Stimulated activated CD8-positive, alpha-beta memory T cell treated with anti-CD3 and anti-CD28 coated beads, Interleukin-2, amount 100 ng/mL, for 48 hours (primary cell): ENCODE data around the gene NDFIP2.

Experiments
- DNase-seq, 2 donors: peaks; one replicate each; pipeline ENCODE4 v3.0.0-alpha.2; 2020; ENCODE audit warnings: low read depth in 2 of 2

NDFIP2 gene

DNA sequence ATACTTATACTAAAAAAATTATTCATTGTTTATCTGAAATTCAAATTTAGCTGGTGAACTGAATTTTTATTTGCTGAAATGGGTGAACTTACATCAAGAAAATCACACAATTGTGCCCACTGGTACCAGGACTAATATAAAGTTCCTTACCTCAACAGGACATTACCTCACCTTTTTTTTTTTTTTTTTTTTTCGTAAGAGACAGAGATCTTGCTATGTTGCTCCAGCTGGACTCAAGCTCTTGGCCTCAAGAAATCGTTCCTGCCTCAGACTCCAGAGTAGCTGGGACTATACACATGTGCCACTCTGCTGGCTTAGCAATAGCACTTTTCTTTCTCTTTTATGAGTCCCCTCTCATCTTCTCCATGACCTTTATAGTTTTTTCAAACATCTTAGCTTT is 22.5 kb upstream of the NDFIP2 start:
- DNase-seq = no peak

- no peak for DNase-seq
Measured at GRCh38 chr13:79459906-79460305, 21.0 kb upstream of the NDFIP2 start.

DNA sequence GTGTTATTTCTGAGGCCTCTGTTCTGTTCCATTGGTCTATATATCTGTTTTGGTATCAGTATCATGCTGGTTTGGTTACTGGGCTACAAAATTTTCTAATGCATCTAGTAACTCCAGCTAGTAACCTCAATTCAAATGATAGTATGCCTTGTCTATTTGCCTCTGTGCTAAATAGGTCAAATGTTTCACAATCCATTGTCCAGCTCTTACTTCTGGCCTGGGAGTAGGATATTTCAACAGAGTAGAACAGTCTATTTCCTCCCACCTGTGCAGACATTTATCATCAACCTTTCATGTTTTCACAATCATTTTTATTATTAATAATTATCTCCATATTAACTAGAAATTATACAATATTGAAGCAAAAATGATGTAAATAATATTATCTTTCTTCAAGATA is 18.1 kb upstream of the NDFIP2 start:
- no peak for DNase-seq

- DNase-seq = no peak
Measured at GRCh38 chr13:79463604-79464003, 17.4 kb upstream of the NDFIP2 start.

GRCh38 chr13:79466872-79467271 is 14.1 kb upstream of the NDFIP2 start:
- DNase-seq = no peak

- DNase-seq = no peak
Measured at GRCh38 chr13:79468402-79468801, 12.6 kb upstream of the NDFIP2 start.

- no peak for DNase-seq
Measured at GRCh38 chr13:79468819-79469218, 12.1 kb upstream of the NDFIP2 start.

GRCh38 chr13:79469608-79470007 is 11.3 kb upstream of the NDFIP2 start:
- DNase-seq = no peak

DNA sequence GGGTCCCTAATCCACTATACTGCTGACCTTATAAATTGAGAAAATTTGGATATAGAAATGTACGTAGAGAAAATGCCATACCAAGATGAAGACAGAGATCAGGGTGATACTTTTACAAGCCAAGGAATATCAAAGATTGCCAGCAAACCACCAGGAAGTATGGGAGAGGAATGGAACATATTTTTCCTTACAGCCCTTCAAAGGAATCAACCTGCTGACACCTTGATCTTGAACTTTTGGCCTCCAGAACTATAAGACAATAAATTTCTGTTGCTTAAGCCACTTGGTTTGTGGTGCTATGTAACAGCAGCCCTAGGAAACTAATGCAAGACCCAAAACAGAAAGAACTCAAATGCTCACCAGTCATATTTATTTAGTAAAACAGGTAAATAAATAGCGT is 10.3 kb upstream of the NDFIP2 start:
- no peak for DNase-seq

GRCh38 chr13:79475569-79475968 is 5.4 kb upstream of the NDFIP2 start:
- DNase-seq = no peak

- DNase-seq = no peak
Measured at GRCh38 chr13:79477968-79478367, 3.0 kb upstream of the NDFIP2 start.

GRCh38 chr13:79479882-79480281 is 1.1 kb upstream of the NDFIP2 start:
- no peak for DNase-seq

DNA sequence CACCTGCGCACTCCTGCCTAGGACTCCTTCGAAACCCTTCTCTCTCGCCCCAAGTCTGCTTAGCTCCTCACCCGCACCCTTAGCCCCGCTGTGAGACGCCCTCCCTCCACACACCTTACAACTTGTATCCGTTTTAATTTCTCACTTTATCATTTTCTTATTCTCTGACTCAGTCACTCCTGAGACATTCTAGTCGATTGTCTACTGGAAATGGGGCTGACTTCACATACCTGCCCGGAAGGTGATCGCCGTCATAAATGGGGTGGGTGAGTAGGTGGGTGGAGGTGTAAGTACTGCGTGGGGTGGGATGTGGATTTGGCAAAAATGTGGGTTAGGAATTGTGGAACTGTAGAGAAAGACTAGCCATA is 714 bp downstream of the NDFIP2 start:
- peak; percentile 32 to 71 for DNase-seq

- DNase-seq = no peak
Measured at GRCh38 chr13:79482281-79482970, 1.5 kb downstream of the NDFIP2 start.

DNA sequence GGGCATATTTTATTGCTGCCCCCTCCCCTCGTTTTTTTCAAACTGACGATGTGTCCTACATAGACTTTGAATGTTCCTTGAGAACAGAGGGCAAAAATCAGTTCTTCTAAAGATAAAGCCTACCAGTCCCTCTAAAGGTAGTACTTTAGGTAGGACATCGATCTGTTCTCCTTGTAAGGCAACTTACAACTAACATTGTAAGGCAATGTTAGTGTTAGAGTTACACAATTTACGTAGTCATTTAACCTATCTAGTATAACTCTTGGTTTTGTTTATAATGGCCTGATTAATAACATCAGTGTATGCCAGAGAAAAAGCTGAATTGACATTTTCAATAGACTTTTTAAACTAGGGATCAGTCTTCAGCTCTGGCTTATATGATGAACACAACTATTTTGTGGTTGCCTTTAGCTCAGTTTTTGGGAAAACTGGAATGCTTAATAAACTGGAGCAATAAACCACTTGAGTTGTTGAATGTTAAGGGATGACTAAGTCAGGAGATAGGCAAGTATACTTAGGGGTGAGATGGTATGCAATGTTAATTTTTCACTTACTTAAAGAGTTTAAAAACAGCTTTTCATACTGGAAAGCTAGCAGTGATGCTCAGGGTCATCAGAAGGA is 2.2 kb downstream of the NDFIP2 start:
- DNase-seq = no peak

- DNase-seq = no peak
Measured at GRCh38 chr13:79485014-79485811, 4.3 kb downstream of the NDFIP2 start.

DNA sequence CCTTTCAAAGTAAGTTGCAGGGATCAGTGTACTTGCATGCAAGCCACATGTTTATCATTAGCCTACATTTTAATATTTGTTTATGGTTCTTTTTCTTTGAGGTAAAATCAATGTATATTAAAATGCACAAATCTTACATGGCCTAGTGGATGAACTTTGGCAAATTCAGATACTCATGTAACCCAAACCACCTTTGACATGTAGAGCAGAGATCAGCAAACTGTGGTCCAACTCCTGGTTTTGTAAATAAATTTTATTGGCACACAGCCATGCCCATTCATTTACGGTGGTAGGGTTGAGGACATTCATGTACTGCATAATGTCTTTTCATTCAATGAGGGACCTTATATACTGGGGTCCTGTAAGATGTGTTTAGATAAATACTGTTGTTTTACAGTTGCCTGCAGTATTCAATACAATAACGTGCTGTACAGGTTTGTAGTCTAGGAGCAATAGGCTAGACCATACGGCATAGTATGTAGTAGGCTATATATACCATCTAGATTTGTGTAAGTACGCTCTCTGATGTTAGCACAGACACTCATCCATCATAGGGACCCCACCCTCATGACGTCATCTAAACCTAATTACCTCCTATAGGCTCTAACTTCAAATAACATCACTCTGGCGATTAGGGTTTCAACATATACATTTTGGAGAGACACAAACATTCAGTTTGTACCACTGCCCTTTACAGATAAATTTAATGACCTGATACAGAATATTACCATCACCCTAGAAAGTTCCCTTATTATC is 5.7 kb downstream of the NDFIP2 start:
- no peak for DNase-seq

DNA sequence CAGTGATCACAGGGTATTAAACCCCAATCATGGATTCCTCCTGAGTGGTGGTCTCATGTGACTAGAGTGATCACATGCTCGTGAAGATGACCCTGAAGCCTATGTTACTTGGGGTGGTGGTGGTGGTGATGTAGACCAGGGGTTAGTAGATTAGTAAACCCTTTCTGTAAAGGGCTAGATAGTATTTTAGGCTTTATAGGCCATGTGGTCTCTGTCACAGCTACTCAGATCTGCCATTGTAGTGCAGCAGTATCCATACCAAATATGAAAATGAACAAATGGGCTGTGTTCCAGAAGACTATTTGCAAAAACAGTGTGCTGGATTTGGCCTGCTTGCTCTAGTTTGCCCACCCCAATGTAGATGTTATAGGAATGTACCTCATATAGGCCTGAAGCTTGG is 9.4 kb downstream of the NDFIP2 start:
- DNase-seq = no peak

DNA sequence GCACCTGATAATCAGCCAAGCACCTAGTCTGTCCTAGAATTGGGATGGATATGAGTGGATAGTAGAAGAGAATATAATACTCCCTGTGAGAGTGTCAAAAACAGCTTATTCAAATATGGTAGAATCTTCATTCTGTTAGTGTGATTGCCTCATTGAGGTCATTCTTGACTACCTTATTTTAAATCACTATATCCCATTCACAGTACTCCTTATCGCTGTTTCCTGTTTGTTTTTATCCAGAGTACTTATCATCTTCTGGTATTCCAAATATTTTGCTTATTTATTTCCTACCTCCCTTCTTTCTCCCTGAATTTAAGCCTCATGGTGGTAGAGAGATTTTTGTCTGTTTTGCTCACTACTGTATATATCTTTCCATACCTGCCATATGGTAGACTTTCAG is 9.9 kb downstream of the NDFIP2 start:
- DNase-seq = no peak

DNA sequence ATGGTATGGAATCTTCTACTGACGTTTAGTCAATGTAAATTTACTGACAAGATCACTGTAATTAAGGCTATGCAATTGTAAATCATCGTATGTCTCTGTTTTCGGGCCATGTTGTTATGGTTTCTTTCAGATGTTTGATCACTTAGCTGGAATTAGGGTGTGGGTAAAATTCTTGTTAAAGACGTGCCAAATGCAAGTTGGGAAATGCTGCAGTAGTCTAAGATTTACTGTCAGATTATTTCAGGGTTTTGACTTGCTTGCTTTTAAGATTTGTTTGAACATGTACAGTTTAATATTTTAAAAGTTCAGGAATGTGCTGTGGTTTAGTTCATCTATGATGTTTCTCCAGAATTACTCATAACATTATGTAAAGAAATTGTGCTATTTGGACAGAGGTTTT is 10.8 kb downstream of the NDFIP2 start:
- no peak for DNase-seq

DNA sequence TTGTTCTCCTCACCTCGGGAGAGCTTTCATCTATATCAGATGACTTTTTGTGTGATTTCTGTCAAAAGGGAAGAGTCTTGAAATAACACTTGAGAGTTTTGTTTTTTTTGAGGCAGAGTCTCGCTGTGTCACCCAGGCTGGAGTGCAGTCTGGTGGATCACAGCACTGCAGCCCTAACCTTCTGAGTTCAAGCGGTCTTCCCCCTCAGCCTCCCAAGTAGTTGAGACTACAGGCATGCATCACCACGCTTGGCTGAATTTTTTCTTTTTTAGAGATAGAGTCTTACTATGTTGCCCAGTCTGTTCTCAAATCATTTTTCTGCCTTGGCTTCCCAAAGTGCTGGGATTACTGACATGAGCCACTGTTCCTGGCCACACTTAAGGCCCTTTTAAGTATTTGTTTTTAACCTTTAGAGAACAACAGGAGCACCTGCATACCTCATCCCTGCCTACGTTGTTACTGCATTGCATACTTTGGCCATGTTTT is 11.4 kb downstream of the NDFIP2 start:
- no peak for DNase-seq

DNA sequence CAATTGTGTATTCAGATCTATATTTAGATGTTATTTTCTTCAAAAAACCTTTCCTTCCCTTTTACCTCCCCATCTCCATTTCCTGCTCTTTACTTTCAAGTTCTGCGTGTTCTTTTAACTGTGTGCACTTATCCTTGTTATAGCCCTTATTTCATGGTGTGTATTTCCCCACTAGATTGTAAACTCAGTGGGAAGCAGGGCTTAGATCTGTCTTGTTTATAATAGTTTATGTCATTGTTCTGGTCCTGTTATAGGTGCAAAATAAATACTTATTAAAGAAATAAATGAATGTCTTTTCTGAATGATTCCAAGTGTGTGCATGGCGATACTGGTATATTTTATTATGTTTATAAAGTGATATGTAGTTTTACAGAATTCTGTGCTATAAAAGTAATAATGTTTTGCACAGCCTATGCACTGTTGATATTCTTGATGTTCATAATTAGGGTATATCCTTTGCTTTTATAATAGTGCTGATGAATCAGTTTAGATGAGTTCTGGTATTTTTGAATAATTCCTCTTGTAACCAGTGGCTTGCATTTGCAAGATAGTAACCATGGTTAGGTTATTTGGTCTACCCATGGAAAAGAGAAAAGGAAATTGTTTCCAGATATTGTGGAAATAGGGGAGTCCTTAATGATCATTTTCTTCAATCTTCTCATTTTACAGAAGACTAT is 12.1 kb downstream of the NDFIP2 start:
- DNase-seq = no peak
